Breast epithelium (tissue), 3 donors: ENCODE results near the gene CALN1.

Experiments used
- CTCF ChIP-seq, 3 donors: fragments of 450-650 bp; IDR thresholded peaks; one replicate each; pipeline ENCODE4 v1.5.1; 2016 to 2017; ENCODE audit warnings: antibody characterized with exemption in 3 of 3, mild to moderate bottlenecking in 3 of 3, moderate library complexity in 3 of 3
- POLR2A ChIP-seq: fragments of 450-650 bp; IDR thresholded peaks from one replicate; pipeline ENCODE4 v1.6.1; 2016; ENCODE audit warnings: antibody characterized with exemption, mild to moderate bottlenecking, moderate library complexity
- POLR2AphosphoS5 ChIP-seq, 3 donors: sonication (generic); formaldehyde crosslinking; IDR thresholded peaks; one replicate each; pipeline ENCODE4 v1.6.1; 2017; ENCODE audit warnings: antibody characterized with exemption in 3 of 3

DNA sequence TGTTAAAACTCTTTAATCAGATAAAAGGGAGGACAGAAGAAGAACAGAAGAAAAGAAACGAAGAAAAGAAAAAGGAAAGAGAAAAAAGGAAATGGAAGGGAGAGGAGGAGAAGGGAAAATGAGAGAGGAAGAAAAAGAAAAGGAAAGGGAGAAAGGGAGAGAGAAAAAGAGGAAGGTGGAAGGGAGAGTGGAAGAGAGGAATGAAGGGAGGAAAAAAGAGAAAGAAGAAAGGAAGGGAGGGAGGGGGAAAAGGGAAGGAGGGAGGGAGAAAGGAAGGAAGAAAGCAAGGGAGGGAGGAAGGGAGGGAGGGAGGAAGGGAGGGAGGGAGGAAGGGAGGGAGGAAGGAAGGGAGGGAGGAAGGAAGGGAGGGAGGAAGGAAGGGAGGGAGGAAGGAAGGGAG, 305.7 kb downstream of the CALN1 start:
- no peak for TF ChIP-seq POLR2A
- TF ChIP-seq CTCF (IDR thresholded peaks at IDR 0.05): no peak
- TF ChIP-seq POLR2AphosphoS5 (IDR thresholded peaks at IDR 0.05): no peak
